H9 (cell line): ENCODE results near the gene IFI44L. TPM values are rescaled to one million over a fixed set of nuclear protein-coding genes. Genes with fewer than 3 reads are reported as not detected.

Source experiments
- DNase-seq: peaks from one replicate; pipeline ENCODE4 v3.0.0-alpha.2; 2017
- H2AFZ ChIP-seq: one replicate; pipeline ENCODE4 v1.6.1; 2013; ENCODE audit warnings: mild to moderate bottlenecking, low read length, control low read depth, moderate library complexity
- H2AK5ac ChIP-seq: 2 replicates; pipeline ENCODE4 v1.6.1; 2013; ENCODE audit warnings: low read length, control low read depth, mixed read lengths; ENCODE audit not compliant: insufficient read length
- H2BK120ac ChIP-seq: one replicate; pipeline ENCODE4 v1.6.1; 2013; ENCODE audit warnings: low read depth, mild to moderate bottlenecking, low read length, control low read depth, inconsistent platforms; ENCODE audit not compliant: poor library complexity, severe bottlenecking
- H2BK12ac ChIP-seq: 2 replicates; pipeline ENCODE4 v1.6.1; 2013; ENCODE audit warnings: low read length, control low read depth, mixed read lengths, low read depth; ENCODE audit not compliant: insufficient read length
- H2BK15ac ChIP-seq: 2 replicates; pipeline ENCODE4 v1.6.1; 2013; ENCODE audit warnings: low read depth, low read length, control low read depth
- H2BK20ac ChIP-seq: one replicate; pipeline ENCODE4 v1.6.1; 2013; ENCODE audit warnings: low read depth, mild to moderate bottlenecking, low read length, control low read depth, inconsistent platforms; ENCODE audit not compliant: poor library complexity, severe bottlenecking
- H2BK5ac ChIP-seq: 2 replicates; pipeline ENCODE4 v1.6.1; 2013; ENCODE audit warnings: low read length, control low read depth, mixed read lengths; ENCODE audit not compliant: insufficient read length
- H3K14ac ChIP-seq: 2 replicates; pipeline ENCODE4 v1.6.1; 2013; ENCODE audit warnings: low read length, control low read depth; ENCODE audit not compliant: insufficient read depth
- H3K18ac ChIP-seq: 2 replicates; pipeline ENCODE4 v1.6.1; 2013; ENCODE audit warnings: low read depth, mild to moderate bottlenecking, mixed read lengths, low read length, control low read depth; ENCODE audit not compliant: insufficient read length
- H3K23ac ChIP-seq: 2 replicates; pipeline ENCODE4 v1.6.1; 2013; ENCODE audit warnings: low read length, control low read depth, mixed read lengths, low read depth; ENCODE audit not compliant: insufficient read length
- H3K23me2 ChIP-seq: 2 replicates; pipeline ENCODE4 v1.6.1; 2013; ENCODE audit warnings: low read depth, mild to moderate bottlenecking, mixed read lengths, low read length, control low read depth; ENCODE audit not compliant: insufficient read length, poor library complexity, severe bottlenecking
- H3K27ac ChIP-seq: 2 replicates; pipeline ENCODE4 v1.5.1; 2013; ENCODE audit warnings: low read length, control low read depth, mixed read lengths, low read depth; ENCODE audit not compliant: insufficient read length
- H3K27me3 ChIP-seq: 2 replicates; pipeline ENCODE4 v1.6.1; 2013; ENCODE audit warnings: low read length, control low read depth, inconsistent platforms; ENCODE audit not compliant: insufficient read depth
- H3K4ac ChIP-seq: 2 replicates; pipeline ENCODE4 v1.6.1; 2013; ENCODE audit warnings: low read depth, mild to moderate bottlenecking, control low read depth, inconsistent platforms, low read length, moderate library complexity
- H3K4me1 ChIP-seq: 2 replicates; pipeline ENCODE4 v1.6.1; 2013; ENCODE audit warnings: low read length, control low read depth, inconsistent platforms; ENCODE audit not compliant: insufficient read depth
- H3K4me2 ChIP-seq: 2 replicates; pipeline ENCODE4 v1.6.1; 2013; ENCODE audit warnings: low read length, control low read depth, mixed read lengths; ENCODE audit not compliant: insufficient read length, insufficient read depth
- H3K56ac ChIP-seq: 2 replicates; pipeline ENCODE4 v1.6.1; 2013; ENCODE audit warnings: low read depth, mild to moderate bottlenecking, mixed read lengths, low read length, control low read depth; ENCODE audit not compliant: insufficient read length
- H3K79me1 ChIP-seq: 2 replicates; pipeline ENCODE4 v1.6.1; 2013; ENCODE audit warnings: low read depth, mild to moderate bottlenecking, moderate library complexity, low read length, control low read depth, inconsistent platforms; ENCODE audit not compliant: insufficient read depth, poor library complexity, severe bottlenecking
- H3K79me2 ChIP-seq: 2 replicates; pipeline ENCODE4 v1.6.1; 2013; ENCODE audit warnings: low read length, control low read depth, inconsistent platforms; ENCODE audit not compliant: insufficient read depth
- H3K9ac ChIP-seq: 2 replicates; pipeline ENCODE4 v1.6.1; 2013; ENCODE audit warnings: low read length, control low read depth, mixed read lengths; ENCODE audit not compliant: insufficient read length; ENCODE audit errors: extremely low read depth
- H3K9me3 ChIP-seq: one replicate; pipeline ENCODE4 v1.6.1; 2013; ENCODE audit warnings: low read depth, low read length, inconsistent platforms; ENCODE audit not compliant: control insufficient read depth
- H3T11ph ChIP-seq: one replicate; pipeline ENCODE4 v1.6.1; 2013; ENCODE audit warnings: mild to moderate bottlenecking, low read length, control low read depth, inconsistent platforms
- H4K20me1 ChIP-seq: one replicate; pipeline ENCODE4 v1.6.1; 2013; ENCODE audit not compliant: control insufficient read depth, insufficient read length, insufficient read depth
- H4K5ac ChIP-seq: 2 replicates; pipeline ENCODE4 v1.6.1; 2013; ENCODE audit warnings: low read depth, mild to moderate bottlenecking, mixed read lengths, low read length, control low read depth; ENCODE audit not compliant: insufficient read length
- H4K8ac ChIP-seq: replicated peaks from 2 replicates; pipeline ENCODE4 v1.6.1; 2013; ENCODE audit warnings: low read length, control low read depth, mixed read lengths, low read depth; ENCODE audit not compliant: insufficient read length
- H4K91ac ChIP-seq: 2 replicates; pipeline ENCODE4 v1.6.1; 2013; ENCODE audit warnings: low read depth, mild to moderate bottlenecking, moderate library complexity, mixed read lengths, low read length, control low read depth; ENCODE audit not compliant: insufficient read length
- H3K27ac Mint-ChIP-seq, 3 experiments: 2 replicates in 2 of 3; 3 replicates in 1 of 3; pipeline ENCODE4 v1.8.0; 2020 to 2021; ENCODE audit warnings: mixed read lengths in 3 of 3, mild to moderate bottlenecking in 1 of 3, moderate library complexity in 1 of 3
- H3K27me3 Mint-ChIP-seq: 2 replicates; pipeline ENCODE4 v1.8.0; 2021; ENCODE audit warnings: low read depth, mild to moderate bottlenecking, moderate library complexity, mixed read lengths
- H3K36me3 Mint-ChIP-seq, 3 experiments: 2 replicates in 2 of 3; 3 replicates in 1 of 3; pipeline ENCODE4 v1.8.0; 2020 to 2021; ENCODE audit warnings: low read depth in 3 of 3, mixed read lengths in 3 of 3; ENCODE audit not compliant: insufficient read depth in 1 of 3
- H3K4me1 Mint-ChIP-seq, 2 experiments: 2 replicates each; pipeline ENCODE4 v1.8.0; 2020; ENCODE audit warnings: mixed read lengths in 2 of 2
- H3K4me3 Mint-ChIP-seq, 2 experiments: 2 replicates in 1 of 2; 3 replicates in 1 of 2; pipeline ENCODE4 v1.8.0; 2020 to 2021; ENCODE audit warnings: mild to moderate bottlenecking in 2 of 2, mixed read lengths in 2 of 2, moderate library complexity in 1 of 2
- H3K9me3 Mint-ChIP-seq, 2 experiments: 2 replicates in 1 of 2; 3 replicates in 1 of 2; pipeline ENCODE4 v1.8.0; 2020; ENCODE audit warnings: mild to moderate bottlenecking in 2 of 2, mixed read lengths in 2 of 2, moderate library complexity in 1 of 2
- WGBS: extraction: QIAGEN DNeasy Blood & Tissue Kit; methylation state at CpG from one replicate; pipeline ENCODE4 v1.1.7; 2013; ENCODE audit warnings: missing lambda C conversion rate, low lambda C conversion rate, mixed read lengths; ENCODE audit not compliant: insufficient read length; ENCODE audit errors: extremely low coverage; 5-methylcytosine and 5-hydroxymethylcytosine counted together
- total RNA-seq: library from RNA; stranded (reverse); gene quantifications from 2 replicates; pipeline ENCODE4 v1.2.1, GENCODE V29; 2021
- TF ChIP-seq, protein P1 (sequence below): fragments of 200-600 bp; sonication (generic); conservative IDR thresholded peaks from 3 replicates; pipeline ENCODE4 v1.8.0; 2021; ENCODE audit warnings: antibody characterized with exemption, mild to moderate bottlenecking

IFI44L gene
- total RNA-seq, 1 experiment from 2014 or later, result not detected

DNA sequence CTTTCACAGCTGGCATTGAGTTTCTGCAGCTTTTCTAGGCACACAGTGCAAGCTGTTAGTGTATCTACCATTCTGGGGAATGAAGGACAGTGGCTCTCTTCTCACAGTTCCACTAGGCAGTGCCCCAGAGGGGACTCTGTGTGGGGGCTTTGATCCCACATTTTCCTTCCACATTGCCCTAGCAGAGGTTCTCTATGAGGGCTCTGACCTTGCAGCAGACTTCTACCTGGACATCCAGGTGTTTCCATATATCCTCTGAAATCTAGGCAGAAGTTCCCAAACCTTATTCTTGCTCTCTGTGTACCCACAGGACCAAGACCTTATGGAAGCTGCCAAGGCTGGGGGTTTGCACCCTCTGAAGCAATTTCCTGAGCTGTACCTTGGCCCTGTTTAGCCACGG lies 27.0 kb downstream of the IFI44L start:
- Mint-ChIP-seq H3K27me3 (peaks cover 8% of the 10 kb centered on the region), H3K9me3 (peaks cover 18 to 28% of the 10 kb centered on the region in 2 experiments), H3K4me1 (no peaks in the 10 kb centered on the region), H3K4me3 (no peak overlapping the region), H3K36me3 (peaks cover 0 to 17% (median 2%) of the 10 kb centered on the region in 3 experiments; a peak in 3 of 7 replicates), H3K27ac (no peak overlapping the region)
- Histone ChIP-seq H3K4me2 (no peak overlapping the region), H3K23me2 (no peaks in the 10 kb centered on the region), H2BK12ac (no peak overlapping the region), H3K79me1 (no peaks in the 10 kb centered on the region), H2AK5ac (no peak overlapping the region), H2BK20ac (no peak overlapping the region), H2BK120ac (no peak overlapping the region), H3K18ac (no peak overlapping the region), H3K9ac (no peak overlapping the region), H2AFZ (no peak overlapping the region), H4K8ac (no peak overlapping the region), H2BK15ac (no peak overlapping the region), H4K20me1 (no peaks in the 10 kb centered on the region), H3K27ac (no peak overlapping the region), H3K4ac (no peak overlapping the region), H2BK5ac (no peak overlapping the region), H3T11ph (no peak overlapping the region), H4K91ac (no peak overlapping the region), H3K79me2 (no peaks in the 10 kb centered on the region), H3K27me3 (no peaks in the 10 kb centered on the region), H3K56ac (no peak overlapping the region), H4K5ac (no peak overlapping the region), H3K14ac (no peak overlapping the region), H3K23ac (no peak overlapping the region), H3K4me1 (no peaks in the 10 kb centered on the region), H3K9me3 (peaks cover 4% of the 10 kb centered on the region)
- TF ChIP-seq, protein P1, sequence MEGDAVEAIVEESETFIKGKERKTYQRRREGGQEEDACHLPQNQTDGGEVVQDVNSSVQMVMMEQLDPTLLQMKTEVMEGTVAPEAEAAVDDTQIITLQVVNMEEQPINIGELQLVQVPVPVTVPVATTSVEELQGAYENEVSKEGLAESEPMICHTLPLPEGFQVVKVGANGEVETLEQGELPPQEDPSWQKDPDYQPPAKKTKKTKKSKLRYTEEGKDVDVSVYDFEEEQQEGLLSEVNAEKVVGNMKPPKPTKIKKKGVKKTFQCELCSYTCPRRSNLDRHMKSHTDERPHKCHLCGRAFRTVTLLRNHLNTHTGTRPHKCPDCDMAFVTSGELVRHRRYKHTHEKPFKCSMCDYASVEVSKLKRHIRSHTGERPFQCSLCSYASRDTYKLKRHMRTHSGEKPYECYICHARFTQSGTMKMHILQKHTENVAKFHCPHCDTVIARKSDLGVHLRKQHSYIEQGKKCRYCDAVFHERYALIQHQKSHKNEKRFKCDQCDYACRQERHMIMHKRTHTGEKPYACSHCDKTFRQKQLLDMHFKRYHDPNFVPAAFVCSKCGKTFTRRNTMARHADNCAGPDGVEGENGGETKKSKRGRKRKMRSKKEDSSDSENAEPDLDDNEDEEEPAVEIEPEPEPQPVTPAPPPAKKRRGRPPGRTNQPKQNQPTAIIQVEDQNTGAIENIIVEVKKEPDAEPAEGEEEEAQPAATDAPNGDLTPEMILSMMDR, result no peak
- DNase-seq, result no peak
- WGBS, result no CpG with 5 or more reads among the region's 1 CpG
